ENCODE measurements around the gene HS3ST3B1.

The HS3ST3B1 gene

GRCh38 chr17:14323522-14323981, 22.7 kb downstream of the HS3ST3B1 start:
- no peaks in the 10 kb centered on the region for H3K9me3 ChIP-seq (ENCODE audit: control insufficient read depth in 2 of 2, low read length in 2 of 2)
- H3K9ac ChIP-seq (ENCODE audit: low read length in 2 of 2): no peak overlapping the region
- H3K27me3 ChIP-seq (ENCODE audit: control insufficient read depth in 1 of 2, insufficient read depth in 2 of 2, low read length in 2 of 2): no peaks in the 10 kb centered on the region
- H3K36me3 ChIP-seq (ENCODE audit: control insufficient read depth in 2 of 2, insufficient read depth in 2 of 2, low read length in 2 of 2): no peaks in the 10 kb centered on the region
- no peak overlapping the region for H3K27ac ChIP-seq (ENCODE audit: low read length)
- H3K4me1 ChIP-seq (ENCODE audit: control insufficient read depth, insufficient read depth, low read length): no peaks in the 10 kb centered on the region
- H3K4me3 ChIP-seq (ENCODE audit: low read length in 2 of 2): no peak overlapping the region

- Histone ChIP-seq H3K9me3 (ENCODE audit: control insufficient read depth in 2 of 2, low read length in 2 of 2) (no peaks in the 10 kb centered on the region), H3K36me3 (ENCODE audit: control insufficient read depth in 2 of 2, insufficient read depth in 2 of 2, low read length in 2 of 2) (no peaks in the 10 kb centered on the region), H3K4me1 (ENCODE audit: control insufficient read depth, insufficient read depth, low read length) (peaks cover 5% of the 10 kb centered on the region), H3K27ac (ENCODE audit: low read length) (no peak overlapping the region), H3K4me3 (ENCODE audit: low read length in 2 of 2) (no peak overlapping the region), H3K27me3 (ENCODE audit: control insufficient read depth in 1 of 2, insufficient read depth in 2 of 2, low read length in 2 of 2) (no peaks in the 10 kb centered on the region), H3K9ac (ENCODE audit: low read length in 2 of 2) (no peak overlapping the region)
Observed at GRCh38 chr17:14325618-14326167, 24.8 kb downstream of the HS3ST3B1 start.

- Histone ChIP-seq H3K27me3 (ENCODE audit: control insufficient read depth in 1 of 2, insufficient read depth in 2 of 2, low read length in 2 of 2) (no peaks in the 10 kb centered on the region), H3K27ac (ENCODE audit: low read length) (no peak overlapping the region), H3K9me3 (ENCODE audit: control insufficient read depth in 2 of 2, low read length in 2 of 2) (no peaks in the 10 kb centered on the region), H3K36me3 (ENCODE audit: control insufficient read depth in 2 of 2, insufficient read depth in 2 of 2, low read length in 2 of 2) (no peaks in the 10 kb centered on the region), H3K4me3 (ENCODE audit: low read length in 2 of 2) (no peak overlapping the region), H3K9ac (ENCODE audit: low read length in 2 of 2) (no peak overlapping the region), H3K4me1 (ENCODE audit: control insufficient read depth, insufficient read depth, low read length) (peaks cover 5% of the 10 kb centered on the region)
Observed at GRCh38 chr17:14329900-14330491, 29.1 kb downstream of the HS3ST3B1 start.

- Histone ChIP-seq H3K4me1 (ENCODE audit: control insufficient read depth, insufficient read depth, low read length) (peaks cover 5% of the 10 kb centered on the region), H3K27me3 (ENCODE audit: control insufficient read depth in 1 of 2, insufficient read depth in 2 of 2, low read length in 2 of 2) (no peaks in the 10 kb centered on the region), H3K9ac (ENCODE audit: low read length in 2 of 2) (no peak overlapping the region), H3K9me3 (ENCODE audit: control insufficient read depth in 2 of 2, low read length in 2 of 2) (no peaks in the 10 kb centered on the region), H3K36me3 (ENCODE audit: control insufficient read depth in 2 of 2, insufficient read depth in 2 of 2, low read length in 2 of 2) (no peaks in the 10 kb centered on the region), H3K4me3 (ENCODE audit: low read length in 2 of 2) (no peak overlapping the region), H3K27ac (ENCODE audit: low read length) (no peak overlapping the region)
Observed at GRCh38 chr17:14330492-14330962, 29.6 kb downstream of the HS3ST3B1 start.

- H3K9ac ChIP-seq (ENCODE audit: low read length in 2 of 2): no peak overlapping the region
- H3K9me3 ChIP-seq (ENCODE audit: control insufficient read depth in 2 of 2, low read length in 2 of 2): no peaks in the 10 kb centered on the region
- peaks cover 5% of the 10 kb centered on the region for H3K4me1 ChIP-seq (ENCODE audit: control insufficient read depth, insufficient read depth, low read length)
- H3K27me3 ChIP-seq (ENCODE audit: control insufficient read depth in 1 of 2, insufficient read depth in 2 of 2, low read length in 2 of 2): no peaks in the 10 kb centered on the region
- H3K27ac ChIP-seq (ENCODE audit: low read length): no peak overlapping the region
- H3K36me3 ChIP-seq (ENCODE audit: control insufficient read depth in 2 of 2, insufficient read depth in 2 of 2, low read length in 2 of 2): no peaks in the 10 kb centered on the region
- no peak overlapping the region for H3K4me3 ChIP-seq (ENCODE audit: low read length in 2 of 2)
Observed at GRCh38 chr17:14331225-14331981, 30.5 kb downstream of the HS3ST3B1 start.

- H3K9ac ChIP-seq (ENCODE audit: low read length in 2 of 2): no peak overlapping the region
- no peak overlapping the region for H3K27ac ChIP-seq (ENCODE audit: low read length)
- no peaks in the 10 kb centered on the region for H3K9me3 ChIP-seq (ENCODE audit: control insufficient read depth in 2 of 2, low read length in 2 of 2)
- H3K4me3 ChIP-seq (ENCODE audit: low read length in 2 of 2): no peak overlapping the region
- H3K4me1 ChIP-seq (ENCODE audit: control insufficient read depth, insufficient read depth, low read length): peaks cover 5% of the 10 kb centered on the region
- H3K36me3 ChIP-seq (ENCODE audit: control insufficient read depth in 2 of 2, insufficient read depth in 2 of 2, low read length in 2 of 2): no peaks in the 10 kb centered on the region
- no peaks in the 10 kb centered on the region for H3K27me3 ChIP-seq (ENCODE audit: control insufficient read depth in 1 of 2, insufficient read depth in 2 of 2, low read length in 2 of 2)
Observed at GRCh38 chr17:14331982-14332298, 31.1 kb downstream of the HS3ST3B1 start.

- H3K27me3 ChIP-seq (ENCODE audit: control insufficient read depth in 1 of 2, insufficient read depth in 2 of 2, low read length in 2 of 2): no peaks in the 10 kb centered on the region
- H3K9me3 ChIP-seq (ENCODE audit: control insufficient read depth in 2 of 2, low read length in 2 of 2): no peaks in the 10 kb centered on the region
- no peaks in the 10 kb centered on the region for H3K36me3 ChIP-seq (ENCODE audit: control insufficient read depth in 2 of 2, insufficient read depth in 2 of 2, low read length in 2 of 2)
- no peak overlapping the region for H3K4me3 ChIP-seq (ENCODE audit: low read length in 2 of 2)
- no peak overlapping the region for H3K27ac ChIP-seq (ENCODE audit: low read length)
- peaks cover 5% of the 10 kb centered on the region for H3K4me1 ChIP-seq (ENCODE audit: control insufficient read depth, insufficient read depth, low read length)
- no peak overlapping the region for H3K9ac ChIP-seq (ENCODE audit: low read length in 2 of 2)
Observed at GRCh38 chr17:14332331-14332730, 31.4 kb downstream of the HS3ST3B1 start.

GRCh38 chr17:14333506-14333905, 32.6 kb downstream of the HS3ST3B1 start:
- Histone ChIP-seq H3K27me3 (ENCODE audit: control insufficient read depth in 1 of 2, insufficient read depth in 2 of 2, low read length in 2 of 2) (no peaks in the 10 kb centered on the region), H3K4me1 (ENCODE audit: control insufficient read depth, insufficient read depth, low read length) (peaks cover 5% of the 10 kb centered on the region), H3K27ac (ENCODE audit: low read length) (no peak overlapping the region), H3K36me3 (ENCODE audit: control insufficient read depth in 2 of 2, insufficient read depth in 2 of 2, low read length in 2 of 2) (no peaks in the 10 kb centered on the region), H3K9ac (ENCODE audit: low read length in 2 of 2) (no peak overlapping the region), H3K4me3 (ENCODE audit: low read length in 2 of 2) (no peak overlapping the region), H3K9me3 (ENCODE audit: control insufficient read depth in 2 of 2, low read length in 2 of 2) (no peaks in the 10 kb centered on the region)

- peaks cover 5% of the 10 kb centered on the region for H3K4me1 ChIP-seq (ENCODE audit: control insufficient read depth, insufficient read depth, low read length)
- no peak overlapping the region for H3K27ac ChIP-seq (ENCODE audit: low read length)
- no peaks in the 10 kb centered on the region for H3K9me3 ChIP-seq (ENCODE audit: control insufficient read depth in 2 of 2, low read length in 2 of 2)
- no peaks in the 10 kb centered on the region for H3K27me3 ChIP-seq (ENCODE audit: control insufficient read depth in 1 of 2, insufficient read depth in 2 of 2, low read length in 2 of 2)
- no peak overlapping the region for H3K4me3 ChIP-seq (ENCODE audit: low read length in 2 of 2)
- H3K9ac ChIP-seq (ENCODE audit: low read length in 2 of 2): no peak overlapping the region
- no peaks in the 10 kb centered on the region for H3K36me3 ChIP-seq (ENCODE audit: control insufficient read depth in 2 of 2, insufficient read depth in 2 of 2, low read length in 2 of 2)
Observed at GRCh38 chr17:14334276-14334840, 33.5 kb downstream of the HS3ST3B1 start.

- H3K36me3 ChIP-seq (ENCODE audit: control insufficient read depth in 2 of 2, insufficient read depth in 2 of 2, low read length in 2 of 2): no peaks in the 10 kb centered on the region
- no peaks in the 10 kb centered on the region for H3K9me3 ChIP-seq (ENCODE audit: control insufficient read depth in 2 of 2, low read length in 2 of 2)
- no peak overlapping the region for H3K9ac ChIP-seq (ENCODE audit: low read length in 2 of 2)
- peaks cover 5% of the 10 kb centered on the region for H3K4me1 ChIP-seq (ENCODE audit: control insufficient read depth, insufficient read depth, low read length)
- H3K4me3 ChIP-seq (ENCODE audit: low read length in 2 of 2): no peak overlapping the region
- H3K27ac ChIP-seq (ENCODE audit: low read length): no peak overlapping the region
- H3K27me3 ChIP-seq (ENCODE audit: control insufficient read depth in 1 of 2, insufficient read depth in 2 of 2, low read length in 2 of 2): no peaks in the 10 kb centered on the region
Observed at GRCh38 chr17:14334919-14335318, 34.0 kb downstream of the HS3ST3B1 start.

- Histone ChIP-seq H3K9ac (ENCODE audit: low read length in 2 of 2) (no peak overlapping the region), H3K27me3 (ENCODE audit: control insufficient read depth in 1 of 2, insufficient read depth in 2 of 2, low read length in 2 of 2) (no peaks in the 10 kb centered on the region), H3K36me3 (ENCODE audit: control insufficient read depth in 2 of 2, insufficient read depth in 2 of 2, low read length in 2 of 2) (no peaks in the 10 kb centered on the region), H3K27ac (ENCODE audit: low read length) (no peak overlapping the region), H3K9me3 (ENCODE audit: control insufficient read depth in 2 of 2, low read length in 2 of 2) (no peaks in the 10 kb centered on the region), H3K4me1 (ENCODE audit: control insufficient read depth, insufficient read depth, low read length) (no peaks in the 10 kb centered on the region), H3K4me3 (ENCODE audit: low read length in 2 of 2) (no peak overlapping the region)
Observed at GRCh38 chr17:14336418-14336817, 35.5 kb downstream of the HS3ST3B1 start.

All from stomach smooth muscle (tissue), 2 donors.